Endothelial cell of umbilical vein (primary cell): ENCODE data around the gene MCTP2. TPM values are rescaled to one million over a fixed set of nuclear protein-coding genes. Genes with fewer than 3 reads are reported as not detected.

ENCODE experiments used
- BruUV-seq: library from RNA; stranded (reverse); fragments of 400-500 nt; replicated peaks from 2 replicates; lab custom pipeline; 2021; lab: Mats Ljungman, UMichigan
- CTCF ChIA-PET: fragments of 300-600, 350-600 bp; sonication (Branson Sonifier 250); formaldehyde crosslinking; loops from one replicate; lab custom pipeline; 2021; ENCODE audit warnings: antibody characterized with exemption, inconsistent platforms; lab: Charles Lee
- POLR2A ChIA-PET: fragments of 300-600, 350-600 bp; sonication (Branson Sonifier 250); formaldehyde crosslinking; loops from one replicate; lab custom pipeline; 2021; ENCODE audit warnings: antibody characterized with exemption, inconsistent platforms; lab: Charles Lee
- DNase-seq: peaks from one replicate; pipeline ENCODE4 v3.0.0-alpha.2; 2011; ENCODE audit warnings: low read depth, low spot score
- FAIRE-seq: peaks from 2 replicates; lab custom pipeline; 2011; peaks lifted over from hg19 to GRCh38; lab: Jason Lieb, UNC
- H2AFZ ChIP-seq: 2 replicates; pipeline ENCODE4 v1.6.0; 2012; ENCODE audit warnings: low read depth, low read length, control low read depth, inconsistent platforms
- H3K27ac ChIP-seq: 2 replicates; pipeline ENCODE4 v1.5.1; 2011; ENCODE audit warnings: low read depth, mild to moderate bottlenecking, control low read depth, low read length, moderate library complexity; ENCODE audit not compliant: insufficient read depth
- H3K27me3 ChIP-seq, 2 experiments: 2 replicates each; pipeline versions ENCODE4 v1.6.0 to v1.6.1; 2011; ENCODE audit warnings: low read length in 2 of 2, mixed read lengths in 1 of 2; ENCODE audit not compliant: control insufficient read depth in 2 of 2, insufficient read depth in 2 of 2
- H3K36me3 ChIP-seq, 2 experiments: 2 replicates in 1 of 2; 3 replicates in 1 of 2; pipeline ENCODE4 v1.5.1; 2011; ENCODE audit warnings: low read length in 2 of 2, mild to moderate bottlenecking in 1 of 2, moderate library complexity in 1 of 2; ENCODE audit not compliant: control insufficient read depth in 2 of 2, insufficient read depth in 2 of 2; ENCODE audit errors: extremely low read depth in 1 of 2
- H3K4me1 ChIP-seq: 3 replicates; pipeline ENCODE4 v1.5.1; 2011; ENCODE audit warnings: mild to moderate bottlenecking, low read length; ENCODE audit not compliant: control insufficient read depth, insufficient read depth; ENCODE audit errors: extremely low read depth
- H3K4me2 ChIP-seq: 2 replicates; pipeline ENCODE4 v1.6.1; 2011; ENCODE audit warnings: low read length, control low read depth, mixed read lengths; ENCODE audit not compliant: insufficient read depth
- H3K4me3 ChIP-seq, 3 experiments: fragments of 200-600 bp in 1 of 3; sonication (generic), shearing (Covaris generic) in 1 of 3; replicated peaks in 1 of 3; 2 replicates each; pipeline ENCODE4 v1.5.1; 2011 to 2016; ENCODE audit warnings: control low read depth in 3 of 3, low read length in 3 of 3, mild to moderate bottlenecking in 2 of 3, inconsistent platforms in 1 of 3, low read depth in 1 of 3, moderate library complexity in 1 of 3; ENCODE audit not compliant: insufficient read depth in 1 of 3
- H3K79me2 ChIP-seq: 2 replicates; pipeline ENCODE4 v1.6.0; 2012; ENCODE audit warnings: low read length, inconsistent platforms; ENCODE audit not compliant: control insufficient read depth, insufficient read depth
- H3K9ac ChIP-seq: replicated peaks from 2 replicates; pipeline ENCODE3; 2011; ENCODE audit warnings: low read length, control low read depth; ENCODE audit not compliant: insufficient read depth; ENCODE audit errors: extremely low read depth
- H3K9me1 ChIP-seq: replicated peaks from 3 replicates; pipeline ENCODE4 v1.6.0; 2011; ENCODE audit warnings: mild to moderate bottlenecking, low read length; ENCODE audit not compliant: control insufficient read depth, insufficient read depth; ENCODE audit errors: extremely low read depth
- H3K9me3 ChIP-seq: replicated peaks from 2 replicates; pipeline ENCODE4 v1.5.1; 2012; ENCODE audit warnings: low read length, inconsistent platforms; ENCODE audit not compliant: control insufficient read depth, insufficient read depth
- H4K20me1 ChIP-seq: replicated peaks from 2 replicates; pipeline ENCODE3; 2011; ENCODE audit warnings: mild to moderate bottlenecking, low read length; ENCODE audit not compliant: control insufficient read depth, insufficient read depth; ENCODE audit errors: extremely low read depth
- EZH2 ChIP-seq: IDR thresholded peaks from 2 replicates; pipeline ENCODE4 v1.6.1; 2012; ENCODE audit warnings: borderline replicate concordance, low read depth, mild to moderate bottlenecking, moderate library complexity, low read length, inconsistent platforms; ENCODE audit not compliant: severe bottlenecking
- FOS ChIP-seq: IDR thresholded peaks from 2 replicates; pipeline ENCODE4 v1.6.1; 2011; ENCODE audit warnings: mild to moderate bottlenecking, low read length, moderate library complexity, borderline replicate concordance; ENCODE audit not compliant: insufficient read depth
- GATA2 ChIP-seq: IDR thresholded peaks from 2 replicates; pipeline ENCODE4 v1.7.0; 2011; ENCODE audit warnings: low read depth, mild to moderate bottlenecking, moderate library complexity, mixed read lengths, low read length; ENCODE audit not compliant: insufficient read length, insufficient read depth
- MYC ChIP-seq: IDR thresholded peaks from one replicate; pipeline ENCODE4 v1.6.1; 2011; ENCODE audit warnings: mild to moderate bottlenecking, low read depth, low read length
- POLR2A ChIP-seq: IDR thresholded peaks from 2 replicates; pipeline ENCODE4 v1.6.1; 2012; ENCODE audit warnings: low read depth, mild to moderate bottlenecking, control low read depth, low read length
- POLR2AphosphoS5 ChIP-seq: IDR thresholded peaks from 2 replicates; pipeline ENCODE4 v1.6.1; 2012; ENCODE audit warnings: low read depth, mild to moderate bottlenecking, control low read depth, low read length, moderate library complexity; ENCODE audit not compliant: insufficient read depth
- dilution Hi-C: fragments of 300-500 bp; cut with MboI; formaldehyde crosslinking; loops from one replicate; pipeline ENCODE4 v1.15.0; 2019; ENCODE audit warnings: low sequenced_read_pairs; ENCODE audit not compliant: extremely low pct_ligation_motif_present
- intact Hi-C: fragments of 100-400 bp; cut with micrococcal nuclease; formaldehyde crosslinking; loops from one replicate; pipeline ENCODE4 v1.10.0; 2022
- polyA plus RNA-seq, 4 experiments: library from polyadenylated mRNA; depleted of rRNA in 3 of 4; stranded (reverse) in 3 of 4; unstranded in 1 of 4; fragments of >200 nt; gene quantifications; 2 replicates each; pipeline versions ENCODE4 v1.2.1 to v1.2.3, GENCODE V29; 2011 to 2012; ENCODE audit warnings: missing spikeins in 1 of 4
- total RNA-seq: library from RNA; stranded (reverse); gene quantifications from 2 replicates; pipeline ENCODE4 v1.2.3, GENCODE V29; 2021
- TF ChIP-seq, protein P1 (sequence below), 2 donors: IDR thresholded peaks; 1 replicate in 1 of 2; 2 replicates in 1 of 2; pipeline ENCODE4 v1.5.1; 2011; ENCODE audit warnings: low read length in 2 of 2, mild to moderate bottlenecking in 2 of 2, moderate library complexity in 2 of 2, control low read depth in 1 of 2, inconsistent platforms in 1 of 2, low read depth in 1 of 2; ENCODE audit not compliant: insufficient read depth in 1 of 2; ENCODE audit errors: extremely low read depth in 1 of 2
- TF ChIP-seq, protein P2 (sequence below): IDR thresholded peaks from 2 replicates; pipeline ENCODE4 v1.6.1; 2011; ENCODE audit not compliant: insufficient read depth, insufficient read length

Gene MCTP2
- total and polyA plus RNA-seq, 2 donors (not counting 3 experiments of a cell fraction or from before 2014, with no cell fraction given) = 0.01 to 0.75 TPM

GRCh38 chr15:94532226-94532625 is 300.9 kb downstream of the MCTP2 start:
- Histone ChIP-seq H3K27me3 (no peaks in the 10 kb centered on the region), H4K20me1 (no peaks in the 10 kb centered on the region), H2AFZ (no peak overlapping the region), H3K4me1 (no peaks in the 10 kb centered on the region), H3K36me3 (no peaks in the 10 kb centered on the region), H3K27ac (no peak overlapping the region), H3K9me3 (no peaks in the 10 kb centered on the region), H3K4me3 (no peak overlapping the region), H3K4me2 (no peak overlapping the region), H3K79me2 (no peaks in the 10 kb centered on the region), H3K9me1 (no peaks in the 10 kb centered on the region), H3K9ac (no peak overlapping the region)
- ChIA-PET CTCF (no interaction called here), POLR2A (no interaction called here)
- dilution Hi-C loops (no loop called here), intact Hi-C loops (no loop called here)
- no peak for FAIRE-seq
- no peak for DNase-seq
- no TSS peak for BruUV-seq
- TF ChIP-seq FOS (no peak), POLR2A (no peak), POLR2AphosphoS5 (no peak), GATA2 (no peak), MYC (no peak), EZH2 (no peak)
- TF ChIP-seq, protein P1, sequence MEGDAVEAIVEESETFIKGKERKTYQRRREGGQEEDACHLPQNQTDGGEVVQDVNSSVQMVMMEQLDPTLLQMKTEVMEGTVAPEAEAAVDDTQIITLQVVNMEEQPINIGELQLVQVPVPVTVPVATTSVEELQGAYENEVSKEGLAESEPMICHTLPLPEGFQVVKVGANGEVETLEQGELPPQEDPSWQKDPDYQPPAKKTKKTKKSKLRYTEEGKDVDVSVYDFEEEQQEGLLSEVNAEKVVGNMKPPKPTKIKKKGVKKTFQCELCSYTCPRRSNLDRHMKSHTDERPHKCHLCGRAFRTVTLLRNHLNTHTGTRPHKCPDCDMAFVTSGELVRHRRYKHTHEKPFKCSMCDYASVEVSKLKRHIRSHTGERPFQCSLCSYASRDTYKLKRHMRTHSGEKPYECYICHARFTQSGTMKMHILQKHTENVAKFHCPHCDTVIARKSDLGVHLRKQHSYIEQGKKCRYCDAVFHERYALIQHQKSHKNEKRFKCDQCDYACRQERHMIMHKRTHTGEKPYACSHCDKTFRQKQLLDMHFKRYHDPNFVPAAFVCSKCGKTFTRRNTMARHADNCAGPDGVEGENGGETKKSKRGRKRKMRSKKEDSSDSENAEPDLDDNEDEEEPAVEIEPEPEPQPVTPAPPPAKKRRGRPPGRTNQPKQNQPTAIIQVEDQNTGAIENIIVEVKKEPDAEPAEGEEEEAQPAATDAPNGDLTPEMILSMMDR (IDR thresholded peaks at IDR 0.05; ENCODE audit: extremely low read depth in 1 of 2, insufficient read depth in 1 of 2, low read depth in 1 of 2, low read length in 2 of 2) = no peak
- TF ChIP-seq, protein P2, sequence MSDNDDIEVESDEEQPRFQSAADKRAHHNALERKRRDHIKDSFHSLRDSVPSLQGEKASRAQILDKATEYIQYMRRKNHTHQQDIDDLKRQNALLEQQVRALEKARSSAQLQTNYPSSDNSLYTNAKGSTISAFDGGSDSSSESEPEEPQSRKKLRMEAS = no peak
